OCI-M1 (cell line): ENCODE data around the gene CD59.
"Not testable (repeated sequence)": the region's sequence is repeated elsewhere in the genome, so short reads cannot be mapped to it uniquely, and the experiment has no call there.

Experiments
- DNase-seq: peaks from one replicate; lab custom pipeline; 2025; lab: John Stamatoyannopoulos, UW

Gene CD59

DNA sequence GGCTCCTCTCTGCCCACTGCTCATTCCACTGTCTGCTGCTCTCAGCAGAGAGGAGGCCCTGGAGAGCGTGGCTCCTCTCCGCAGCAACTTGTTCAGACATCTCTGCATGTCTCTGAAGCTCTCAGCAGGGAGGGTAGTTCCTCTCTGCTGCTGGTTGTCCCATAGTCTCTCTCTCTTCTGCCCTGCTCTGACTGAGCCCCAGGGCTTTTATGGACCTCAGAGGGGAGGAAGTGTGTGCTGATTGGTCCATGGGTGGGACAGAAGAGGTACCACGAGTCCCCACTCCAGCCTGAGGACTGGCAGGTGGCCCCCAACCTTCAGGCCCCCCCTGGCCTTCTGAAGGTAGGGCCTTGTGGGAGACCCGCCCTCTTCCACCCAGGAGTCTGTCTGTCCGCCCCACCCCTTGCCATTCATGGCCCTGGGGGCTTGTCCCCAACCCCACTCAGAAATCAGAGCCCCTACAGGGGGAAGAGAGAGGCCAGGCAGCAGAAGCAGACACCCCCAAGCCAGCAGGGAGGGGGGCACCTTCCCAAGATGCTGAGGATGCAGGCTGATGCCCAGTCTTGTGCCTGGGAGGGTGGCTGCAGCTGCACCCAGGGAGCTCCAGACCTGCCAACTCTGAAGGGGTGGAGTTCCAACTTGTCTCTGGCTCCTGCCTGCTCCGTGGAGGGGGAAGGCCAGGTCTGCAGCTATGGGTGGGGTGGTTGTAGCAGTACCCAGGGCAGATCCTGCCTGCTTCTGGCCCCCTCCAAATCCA lies 70.7 kb downstream of the CD59 start:
- DNase-seq, result no peak

DNA sequence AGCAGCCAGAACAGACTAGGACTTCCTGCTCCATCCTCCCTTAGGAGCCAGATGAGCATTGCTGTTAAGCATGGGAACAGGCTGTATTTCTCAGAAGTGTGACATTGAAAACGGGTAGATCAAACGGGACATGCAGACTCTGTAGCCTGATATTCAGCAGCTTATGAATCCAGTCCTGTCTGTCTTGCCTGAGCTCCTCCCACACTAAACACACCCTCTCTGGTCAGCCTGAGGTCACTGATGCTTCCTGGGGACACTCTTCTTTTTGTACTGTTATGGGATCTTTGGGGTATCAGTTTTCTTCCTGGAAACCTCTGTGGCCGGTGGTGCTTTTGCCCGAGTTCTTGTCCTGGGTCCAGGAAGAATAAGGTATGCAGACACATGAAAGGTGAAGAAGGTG lies 71.4 kb downstream of the CD59 start:
- no peak for DNase-seq

- no peak for DNase-seq
Observed at GRCh38 chr11:33664166-33664565, 72.1 kb downstream of the CD59 start.

DNA sequence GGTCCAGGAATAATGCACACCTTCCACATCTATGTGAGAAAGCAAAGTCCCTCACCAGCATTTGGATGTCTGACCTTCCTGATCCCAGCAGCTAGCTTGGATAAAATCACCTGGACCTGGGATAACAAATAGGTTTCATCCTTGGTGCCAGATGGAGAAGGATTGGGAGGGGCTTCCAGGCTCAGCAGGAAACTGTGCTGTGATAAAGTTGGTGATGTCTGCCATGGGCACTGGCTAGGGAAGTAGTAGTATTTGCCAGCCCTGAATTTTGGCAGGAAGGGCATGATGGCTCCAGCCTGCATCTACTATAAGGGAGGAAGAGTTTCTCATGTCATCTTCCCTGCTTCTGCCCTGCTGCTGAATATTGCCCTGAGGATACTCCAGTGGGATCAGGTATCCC lies 73.1 kb downstream of the CD59 start:
- DNase-seq, result no peak

DNA sequence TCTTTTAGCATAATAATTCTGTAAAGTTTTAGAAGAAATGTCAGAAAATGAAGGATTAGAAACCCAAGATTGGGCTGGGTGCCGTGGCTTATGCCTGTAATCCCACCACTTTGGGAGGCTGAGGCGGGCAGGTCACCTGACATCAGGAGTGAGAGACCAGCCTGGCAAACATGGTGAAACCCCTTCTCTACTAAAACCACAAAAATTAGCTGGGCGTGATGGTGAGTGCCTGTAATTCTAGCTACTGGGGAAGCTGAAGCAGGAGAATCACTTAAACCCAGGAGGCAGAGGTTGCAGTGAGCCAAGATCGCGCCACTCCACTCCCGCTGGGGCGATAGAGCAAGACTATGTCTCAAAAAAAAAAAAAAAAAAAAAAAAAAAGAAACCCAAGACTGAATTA lies 74.7 kb downstream of the CD59 start:
- DNase-seq, result not testable (repeated sequence)

DNA sequence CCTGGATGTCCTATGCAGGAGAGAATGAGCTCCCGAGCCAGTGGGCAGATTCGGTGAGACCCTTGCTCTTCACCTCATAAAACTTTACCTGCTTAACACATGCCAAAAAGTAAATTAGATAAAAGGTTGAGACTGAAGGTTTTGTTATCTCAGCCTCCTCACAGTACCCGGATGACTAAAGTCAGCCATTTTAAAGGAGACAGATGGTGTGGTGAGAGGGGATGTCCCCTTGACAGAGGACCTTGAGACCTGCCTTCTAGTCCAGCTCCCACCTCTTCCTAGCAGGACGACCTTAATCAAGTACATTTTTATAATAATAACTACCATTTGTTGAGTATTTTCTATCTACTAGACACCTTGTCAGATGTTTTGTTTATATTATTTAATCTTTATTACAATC lies 75.3 kb downstream of the CD59 start:
- no peak for DNase-seq

DNA sequence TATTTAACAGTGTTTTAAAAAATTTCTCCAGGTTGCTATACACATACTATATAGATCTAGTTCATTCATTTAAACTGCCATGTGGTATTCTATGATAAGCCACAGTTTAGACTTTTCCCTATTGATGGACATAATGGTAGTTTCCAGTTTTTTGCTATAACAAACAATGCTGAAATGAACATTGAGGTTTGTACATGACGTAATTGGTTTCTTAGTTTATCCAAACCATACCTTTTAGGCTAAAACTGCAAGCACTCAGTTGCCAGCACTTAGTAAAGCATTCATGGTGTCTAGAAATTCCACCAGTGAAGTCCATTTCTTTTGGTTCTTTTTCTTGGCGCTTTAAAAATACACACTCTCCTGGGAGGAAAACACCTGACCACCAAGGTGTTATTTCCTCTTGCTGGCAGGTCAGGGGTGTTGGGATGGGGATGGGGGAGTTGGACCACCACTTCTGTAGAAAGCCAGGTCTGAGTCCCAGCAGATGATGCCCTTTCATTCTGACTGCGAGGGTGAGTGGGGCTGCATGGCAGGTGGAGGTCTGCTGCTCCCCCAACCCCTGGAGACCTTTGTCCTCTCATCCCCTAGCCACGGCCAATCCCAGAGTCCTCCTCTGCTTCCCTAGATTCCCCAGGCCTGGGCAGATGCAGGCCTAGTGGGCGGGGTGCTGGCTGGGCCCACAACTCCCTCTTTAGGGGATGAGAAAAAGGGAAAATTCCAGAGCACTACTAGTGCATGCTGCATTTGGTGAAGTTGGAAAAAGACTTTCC lies 76.7 kb downstream of the CD59 start:
- no peak for DNase-seq

DNA sequence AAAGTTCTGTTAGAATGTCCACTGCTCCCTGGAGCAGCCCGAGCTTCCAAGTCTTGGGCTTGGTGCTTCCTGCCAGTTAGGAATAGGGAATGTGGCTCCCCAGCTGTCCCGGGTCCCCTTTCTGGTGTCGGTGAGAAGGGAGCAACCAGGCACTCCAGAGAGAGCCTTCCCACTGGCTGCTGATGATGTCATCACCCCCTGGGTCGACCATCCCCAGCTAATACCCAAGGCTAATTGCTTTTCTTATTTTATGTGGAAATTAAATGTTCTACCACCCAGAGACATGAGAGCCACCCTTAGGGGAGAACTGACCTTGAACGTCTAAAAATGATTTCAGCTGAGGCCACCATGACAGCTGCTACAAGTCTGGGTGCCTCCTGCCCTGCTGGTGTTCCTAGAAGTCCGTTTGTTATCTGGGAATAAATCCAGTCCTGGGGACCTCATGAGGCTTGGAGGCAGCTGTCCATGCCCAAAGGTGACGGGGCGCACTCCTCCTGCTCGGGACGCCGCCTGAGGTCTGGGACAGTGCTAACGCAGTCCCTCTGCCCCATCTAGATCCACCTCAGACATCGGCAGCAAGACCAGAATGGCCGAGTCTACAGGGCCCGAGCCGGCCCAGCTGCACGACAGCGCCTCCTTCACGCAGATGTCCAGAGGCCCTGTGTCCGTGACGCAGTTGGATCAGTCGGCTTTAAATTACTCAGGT lies 77.9 kb downstream of the CD59 start:
- no peak for DNase-seq

DNA sequence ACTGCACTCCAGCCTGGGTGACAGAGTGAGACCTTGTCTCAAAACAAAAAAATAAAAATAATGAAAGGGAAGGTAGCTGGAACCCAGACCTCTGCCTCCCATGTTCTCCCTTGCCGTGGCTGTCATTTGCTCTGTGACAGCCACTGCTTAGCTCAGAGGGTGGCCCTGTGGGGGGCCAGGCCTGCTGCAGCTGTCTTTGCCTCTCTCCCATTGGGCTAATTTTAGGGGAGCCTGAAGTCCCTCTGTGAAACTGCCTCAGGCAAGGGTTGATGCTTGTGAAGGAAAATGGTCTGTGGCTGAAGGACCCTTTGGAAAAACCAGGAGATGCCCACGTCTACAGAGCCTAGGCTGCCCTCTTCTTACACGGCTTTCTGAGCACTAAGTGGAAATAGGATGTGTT lies 78.5 kb downstream of the CD59 start:
- DNase-seq, result no peak

DNA sequence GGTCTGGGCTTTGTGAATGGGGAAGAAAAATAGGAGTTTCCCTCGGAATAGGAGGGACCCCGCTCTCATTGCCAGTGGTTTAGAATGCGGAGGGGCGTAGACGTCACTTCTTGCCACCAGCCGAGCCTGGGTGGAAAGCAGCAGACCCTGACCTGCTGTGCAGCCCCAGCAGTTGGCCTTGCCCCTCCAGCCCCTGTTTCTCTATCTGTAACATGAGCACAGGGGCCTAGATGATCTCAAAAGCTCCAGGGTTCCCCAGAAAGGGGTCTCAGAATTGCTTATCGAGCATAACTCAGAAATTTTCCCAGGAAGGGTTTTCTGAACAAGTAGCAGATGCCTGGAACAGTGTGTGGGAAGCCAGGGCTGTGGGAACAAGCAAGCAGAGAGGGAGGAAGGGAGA lies 79.5 kb downstream of the CD59 start:
- DNase-seq, result no peak

DNA sequence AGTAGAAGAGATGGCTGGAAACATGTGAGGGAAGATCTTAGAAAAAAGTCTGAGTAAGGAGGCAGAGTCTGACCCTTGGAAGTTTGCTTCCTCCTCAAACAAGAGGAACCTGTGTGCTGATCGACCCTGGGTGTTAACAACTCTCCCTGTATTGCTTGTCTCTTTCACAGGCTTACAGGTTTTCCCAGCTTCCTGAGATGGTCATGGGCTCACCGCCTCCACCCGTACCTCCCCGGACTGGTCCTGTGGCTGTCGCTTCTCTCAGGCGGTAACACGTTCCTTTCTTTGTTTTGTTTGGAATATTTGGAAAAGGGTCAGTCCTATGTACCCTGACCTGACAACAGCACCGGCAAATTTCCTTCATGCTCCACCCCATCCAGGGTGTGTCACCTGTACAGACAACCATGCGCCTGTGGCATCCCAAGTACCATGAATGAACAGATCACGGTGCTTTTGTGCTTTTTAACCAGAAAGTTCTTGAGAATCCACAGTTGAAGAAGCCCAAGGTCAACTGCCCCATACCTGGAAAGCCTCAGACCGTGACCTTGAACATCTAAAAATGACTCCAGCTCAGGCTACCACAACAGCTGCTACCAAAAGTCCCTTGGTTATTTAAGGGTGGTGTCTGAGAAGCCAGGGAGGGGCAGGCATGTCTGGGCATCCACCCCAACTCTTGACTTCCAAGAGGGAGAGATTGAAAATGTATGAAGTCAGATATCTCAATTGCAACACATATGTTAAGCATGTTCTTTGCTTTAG lies 80.2 kb downstream of the CD59 start:
- DNase-seq, result no peak

GRCh38 chr11:33654594-33654993 lies 81.6 kb downstream of the CD59 start:
- DNase-seq, result no peak
